SK-N-SH treated with all-trans-retinoic acid at 6 μM for 48 hours (cell line): ENCODE measurements around the gene SORCS3.

Experiments
- ARNTL ChIP-seq: fragments of 450-650 bp; formaldehyde crosslinking; IDR thresholded peaks from 2 replicates; pipeline ENCODE4 v1.5.0; 2020; ENCODE audit warnings: low read depth, mild to moderate bottlenecking, moderate library complexity, borderline replicate concordance
- CSDC2 ChIP-seq: fragments of 250-450 bp; sonication (Bioruptor Pico); IDR thresholded peaks from 2 replicates; pipeline ENCODE4 v1.5.0; 2020; ENCODE audit warnings: mild to moderate bottlenecking, moderate library complexity
- GLIS3 ChIP-seq: fragments of 250-450 bp; sonication (Bioruptor Pico); IDR thresholded peaks from 2 replicates; pipeline ENCODE4 v1.5.0; 2020; ENCODE audit warnings: mild to moderate bottlenecking, moderate library complexity
- OSR1 ChIP-seq: fragments of 250-450 bp; sonication (Bioruptor Pico); IDR thresholded peaks from 2 replicates; pipeline ENCODE4 v1.8.0; 2022; ENCODE audit warnings: moderate library complexity, mild to moderate bottlenecking, inconsistent platforms
- RARB ChIP-seq: fragments of 250-450 bp; sonication (Bioruptor Pico); IDR thresholded peaks from 2 replicates; pipeline ENCODE4 v1.8.0; 2021; ENCODE audit warnings: mild to moderate bottlenecking, moderate library complexity
- TOX ChIP-seq: fragments of 250-450 bp; sonication (Bioruptor Pico); IDR thresholded peaks from 2 replicates; pipeline ENCODE4 v1.8.0; 2021; ENCODE audit warnings: mild to moderate bottlenecking, moderate library complexity, borderline replicate concordance
- ZFP3 ChIP-seq: fragments of 250-450 bp; sonication (Bioruptor Pico); IDR thresholded peaks from 2 replicates; pipeline ENCODE4 v1.5.0; 2020; ENCODE audit warnings: mild to moderate bottlenecking, moderate library complexity
- ZFP30 ChIP-seq: fragments of 450-650 bp; formaldehyde crosslinking; IDR thresholded peaks from 2 replicates; pipeline ENCODE4 v1.5.0; 2022; ENCODE audit warnings: mild to moderate bottlenecking, moderate library complexity
- ZNF70 ChIP-seq: fragments of 450-650 bp; formaldehyde crosslinking; IDR thresholded peaks from 2 replicates; pipeline ENCODE4 v1.5.0; 2020; ENCODE audit warnings: mild to moderate bottlenecking, moderate library complexity
- TF ChIP-seq, protein P1 (sequence below): fragments of 250-450 bp; sonication (Bioruptor Pico); IDR thresholded peaks from 2 replicates; pipeline ENCODE4 v1.5.0; 2020; ENCODE audit warnings: mild to moderate bottlenecking, moderate library complexity
- TF ChIP-seq, protein P2 (sequence below): fragments of 250-450 bp; sonication (Bioruptor Pico); IDR thresholded peaks from 2 replicates; pipeline ENCODE4 v1.5.1; 2020; ENCODE audit warnings: low read depth, mild to moderate bottlenecking, moderate library complexity
- TF ChIP-seq, protein P3 (sequence below): fragments of 250-450 bp; sonication (Bioruptor Pico); IDR thresholded peaks from 2 replicates; pipeline ENCODE4 v1.5.1; 2021; ENCODE audit warnings: mild to moderate bottlenecking, moderate library complexity
- TF ChIP-seq, protein P4 (sequence below): fragments of 250-450 bp; sonication (Bioruptor Pico); IDR thresholded peaks from 2 replicates; pipeline ENCODE4 v1.8.0; 2020; ENCODE audit warnings: mild to moderate bottlenecking, moderate library complexity, borderline replicate concordance

GRCh38 chr10:105085980-105086379, 444.9 kb downstream of the SORCS3 start:
- TF ChIP-seq, protein P1, sequence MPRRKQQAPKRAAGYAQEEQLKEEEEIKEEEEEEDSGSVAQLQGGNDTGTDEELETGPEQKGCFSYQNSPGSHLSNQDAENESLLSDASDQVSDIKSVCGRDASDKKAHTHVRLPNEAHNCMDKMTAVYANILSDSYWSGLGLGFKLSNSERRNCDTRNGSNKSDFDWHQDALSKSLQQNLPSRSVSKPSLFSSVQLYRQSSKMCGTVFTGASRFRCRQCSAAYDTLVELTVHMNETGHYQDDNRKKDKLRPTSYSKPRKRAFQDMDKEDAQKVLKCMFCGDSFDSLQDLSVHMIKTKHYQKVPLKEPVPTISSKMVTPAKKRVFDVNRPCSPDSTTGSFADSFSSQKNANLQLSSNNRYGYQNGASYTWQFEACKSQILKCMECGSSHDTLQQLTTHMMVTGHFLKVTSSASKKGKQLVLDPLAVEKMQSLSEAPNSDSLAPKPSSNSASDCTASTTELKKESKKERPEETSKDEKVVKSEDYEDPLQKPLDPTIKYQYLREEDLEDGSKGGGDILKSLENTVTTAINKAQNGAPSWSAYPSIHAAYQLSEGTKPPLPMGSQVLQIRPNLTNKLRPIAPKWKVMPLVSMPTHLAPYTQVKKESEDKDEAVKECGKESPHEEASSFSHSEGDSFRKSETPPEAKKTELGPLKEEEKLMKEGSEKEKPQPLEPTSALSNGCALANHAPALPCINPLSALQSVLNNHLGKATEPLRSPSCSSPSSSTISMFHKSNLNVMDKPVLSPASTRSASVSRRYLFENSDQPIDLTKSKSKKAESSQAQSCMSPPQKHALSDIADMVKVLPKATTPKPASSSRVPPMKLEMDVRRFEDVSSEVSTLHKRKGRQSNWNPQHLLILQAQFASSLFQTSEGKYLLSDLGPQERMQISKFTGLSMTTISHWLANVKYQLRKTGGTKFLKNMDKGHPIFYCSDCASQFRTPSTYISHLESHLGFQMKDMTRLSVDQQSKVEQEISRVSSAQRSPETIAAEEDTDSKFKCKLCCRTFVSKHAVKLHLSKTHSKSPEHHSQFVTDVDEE (CRISPR knock-in tag), result no peak
- TF ChIP-seq ZNF70 (CRISPR knock-in tag), result no peak
- TF ChIP-seq, protein P2, sequence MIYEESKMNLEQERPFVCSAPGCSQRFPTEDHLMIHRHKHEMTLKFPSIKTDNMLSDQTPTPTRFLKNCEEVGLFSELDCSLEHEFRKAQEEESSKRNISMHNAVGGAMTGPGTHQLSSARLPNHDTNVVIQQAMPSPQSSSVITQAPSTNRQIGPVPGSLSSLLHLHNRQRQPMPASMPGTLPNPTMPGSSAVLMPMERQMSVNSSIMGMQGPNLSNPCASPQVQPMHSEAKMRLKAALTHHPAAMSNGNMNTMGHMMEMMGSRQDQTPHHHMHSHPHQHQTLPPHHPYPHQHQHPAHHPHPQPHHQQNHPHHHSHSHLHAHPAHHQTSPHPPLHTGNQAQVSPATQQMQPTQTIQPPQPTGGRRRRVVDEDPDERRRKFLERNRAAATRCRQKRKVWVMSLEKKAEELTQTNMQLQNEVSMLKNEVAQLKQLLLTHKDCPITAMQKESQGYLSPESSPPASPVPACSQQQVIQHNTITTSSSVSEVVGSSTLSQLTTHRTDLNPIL (CRISPR knock-in tag), result no peak
- no peak for TF ChIP-seq ARNTL
- TF ChIP-seq, protein P3, sequence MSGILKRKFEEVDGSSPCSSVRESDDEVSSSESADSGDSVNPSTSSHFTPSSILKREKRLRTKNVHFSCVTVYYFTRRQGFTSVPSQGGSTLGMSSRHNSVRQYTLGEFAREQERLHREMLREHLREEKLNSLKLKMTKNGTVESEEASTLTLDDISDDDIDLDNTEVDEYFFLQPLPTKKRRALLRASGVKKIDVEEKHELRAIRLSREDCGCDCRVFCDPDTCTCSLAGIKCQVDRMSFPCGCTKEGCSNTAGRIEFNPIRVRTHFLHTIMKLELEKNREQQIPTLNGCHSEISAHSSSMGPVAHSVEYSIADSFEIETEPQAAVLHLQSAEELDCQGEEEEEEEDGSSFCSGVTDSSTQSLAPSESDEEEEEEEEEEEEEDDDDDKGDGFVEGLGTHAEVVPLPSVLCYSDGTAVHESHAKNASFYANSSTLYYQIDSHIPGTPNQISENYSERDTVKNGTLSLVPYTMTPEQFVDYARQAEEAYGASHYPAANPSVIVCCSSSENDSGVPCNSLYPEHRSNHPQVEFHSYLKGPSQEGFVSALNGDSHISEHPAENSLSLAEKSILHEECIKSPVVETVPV, result no peak
- TF ChIP-seq ZFP3 (CRISPR knock-in tag), result no peak
- TF ChIP-seq OSR1 (CRISPR knock-in tag), result no peak
- TF ChIP-seq ZFP30 (CRISPR knock-in tag), result no peak
- TF ChIP-seq RARB (CRISPR knock-in tag), result no peak
- no peak for TF ChIP-seq TOX (CRISPR knock-in tag)
- no peak for TF ChIP-seq CSDC2 (CRISPR knock-in tag)
- TF ChIP-seq GLIS3 (CRISPR knock-in tag), result no peak
- TF ChIP-seq, protein P4, sequence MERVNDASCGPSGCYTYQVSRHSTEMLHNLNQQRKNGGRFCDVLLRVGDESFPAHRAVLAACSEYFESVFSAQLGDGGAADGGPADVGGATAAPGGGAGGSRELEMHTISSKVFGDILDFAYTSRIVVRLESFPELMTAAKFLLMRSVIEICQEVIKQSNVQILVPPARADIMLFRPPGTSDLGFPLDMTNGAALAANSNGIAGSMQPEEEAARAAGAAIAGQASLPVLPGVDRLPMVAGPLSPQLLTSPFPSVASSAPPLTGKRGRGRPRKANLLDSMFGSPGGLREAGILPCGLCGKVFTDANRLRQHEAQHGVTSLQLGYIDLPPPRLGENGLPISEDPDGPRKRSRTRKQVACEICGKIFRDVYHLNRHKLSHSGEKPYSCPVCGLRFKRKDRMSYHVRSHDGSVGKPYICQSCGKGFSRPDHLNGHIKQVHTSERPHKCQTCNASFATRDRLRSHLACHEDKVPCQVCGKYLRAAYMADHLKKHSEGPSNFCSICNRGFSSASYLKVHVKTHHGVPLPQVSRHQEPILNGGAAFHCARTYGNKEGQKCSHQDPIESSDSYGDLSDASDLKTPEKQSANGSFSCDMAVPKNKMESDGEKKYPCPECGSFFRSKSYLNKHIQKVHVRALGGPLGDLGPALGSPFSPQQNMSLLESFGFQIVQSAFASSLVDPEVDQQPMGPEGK, result no peak
